Measurements from ENCODE around the gene KRT25.

KRT25 gene

GRCh38 chr17:40755231-40755630, at the start of gene KRT25:
Gene KRT25 (minus strand): TSS chr17:40755331. CDS start chr17:40755271, 60 bp downstream.
- DNase-seq, result no peak

- DNase-seq, result peak; percentile 72
Observed at GRCh38 chr17:40803617-40804082, 48.5 kb upstream of the KRT25 start.

GRCh38 chr17:40801157-40801556, 46.0 kb upstream of the KRT25 start:
- DNase-seq, result no peak

GRCh38 chr17:40800381-40800780, 45.2 kb upstream of the KRT25 start:
- no peak for DNase-seq

GRCh38 chr17:40799859-40800258, 44.7 kb upstream of the KRT25 start, which contains the start of gene KRT28:
Gene KRT28 (minus strand): TSS chr17:40799959. CDS start chr17:40799893, 66 bp downstream.
- no peak for DNase-seq

- DNase-seq, result no peak
Observed at GRCh38 chr17:40796846-40797245, 41.7 kb upstream of the KRT25 start.

GRCh38 chr17:40795019-40795667, 40.0 kb upstream of the KRT25 start:
- no peak for DNase-seq

DNA sequence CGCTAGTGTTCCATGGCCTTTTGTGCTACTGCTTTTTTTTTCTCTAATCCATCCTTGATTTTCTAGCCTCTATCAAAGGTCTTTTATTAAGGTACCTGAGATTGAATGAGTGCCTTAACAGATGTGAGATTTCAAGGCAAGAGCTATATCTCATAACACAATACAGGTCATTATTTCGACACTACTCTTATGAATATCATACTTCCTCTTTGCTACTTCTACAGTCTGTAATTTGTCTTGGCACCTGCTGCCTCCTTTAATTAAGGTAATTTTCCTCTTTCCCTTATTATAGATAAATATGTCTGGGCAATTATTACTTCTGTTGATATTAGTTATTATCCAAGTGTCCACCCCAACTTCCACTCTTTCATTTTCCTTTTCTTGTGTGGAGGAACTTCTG, 39.3 kb upstream of the KRT25 start:
- no peak for DNase-seq

- no peak for DNase-seq
Observed at GRCh38 chr17:40793832-40794231, 38.7 kb upstream of the KRT25 start.

DNA sequence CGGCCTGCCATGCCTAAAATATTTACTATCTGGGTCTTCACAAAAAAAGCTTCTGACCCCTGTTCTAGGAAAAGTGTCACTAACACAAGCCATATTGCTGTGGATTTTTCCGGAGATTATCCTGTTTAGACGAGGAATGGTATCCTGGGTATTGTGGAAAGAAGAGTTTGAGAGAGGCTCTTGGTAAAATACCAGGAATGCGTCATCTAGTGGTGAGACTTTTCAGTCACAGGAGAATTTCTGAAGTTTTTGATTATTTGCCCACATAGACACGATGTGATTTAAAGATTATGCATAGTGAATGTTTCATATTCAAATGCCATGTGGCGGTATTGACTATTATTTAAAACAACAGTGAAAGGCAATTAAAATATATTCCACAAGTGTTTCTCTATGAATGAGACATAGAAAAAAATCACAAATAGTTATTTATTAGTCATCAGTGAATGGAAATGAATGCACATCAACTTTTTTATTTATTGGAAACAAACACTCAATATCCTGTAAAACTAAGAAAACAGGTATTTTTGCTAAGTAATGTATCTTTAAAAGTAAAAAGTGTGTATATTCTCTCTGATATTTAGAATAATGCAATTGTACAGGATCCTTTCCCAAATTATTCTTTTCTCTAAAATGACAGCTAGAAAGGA, 36.8 kb upstream of the KRT25 start:
- peak; percentile 10 for DNase-seq

DNA sequence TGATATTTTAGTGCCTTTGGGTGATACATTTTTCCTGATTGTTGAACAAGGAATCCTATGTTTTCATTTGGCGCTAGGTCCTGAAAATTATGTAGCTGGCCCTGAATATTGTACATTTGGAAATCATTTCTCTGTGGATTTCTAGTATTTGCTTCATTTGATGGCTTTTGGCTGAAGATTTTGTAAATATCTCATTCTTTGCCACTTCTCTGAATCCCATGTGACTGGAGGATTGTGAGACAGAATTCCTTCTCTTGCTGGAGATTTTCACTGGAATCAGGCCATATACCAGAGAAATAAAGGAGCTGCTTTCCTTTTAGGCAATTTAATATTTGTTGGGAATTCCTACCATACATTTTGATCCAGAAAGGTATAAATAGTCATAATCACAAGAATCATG, 36.0 kb upstream of the KRT25 start:
- DNase-seq, result no peak

DNA sequence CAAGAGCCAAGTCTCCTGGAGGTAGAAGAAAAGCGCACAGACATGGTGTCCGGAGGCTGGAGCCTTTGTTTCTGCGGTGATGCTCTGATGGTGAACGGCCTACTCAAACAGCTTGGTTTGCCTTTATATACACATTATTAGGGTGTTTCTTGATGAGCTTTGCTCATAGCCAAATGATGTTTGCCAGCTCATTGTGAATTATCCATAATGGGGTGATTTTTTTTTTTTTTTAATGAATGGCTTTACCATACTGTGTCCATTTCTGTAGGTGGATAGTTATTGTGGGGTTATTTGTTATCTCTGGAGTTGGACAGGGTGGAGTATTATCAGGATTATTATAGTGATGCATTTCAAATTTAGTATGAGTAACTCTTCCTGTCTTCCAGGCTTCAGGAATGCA, 27.3 kb upstream of the KRT25 start, which contains the start of gene KRT27:
Gene KRT27 (minus strand): TSS at position 101 of the 400 bp plus-strand sequence. CDS start 57 bp downstream, at position 44.
- DNase-seq, result no peak

DNA sequence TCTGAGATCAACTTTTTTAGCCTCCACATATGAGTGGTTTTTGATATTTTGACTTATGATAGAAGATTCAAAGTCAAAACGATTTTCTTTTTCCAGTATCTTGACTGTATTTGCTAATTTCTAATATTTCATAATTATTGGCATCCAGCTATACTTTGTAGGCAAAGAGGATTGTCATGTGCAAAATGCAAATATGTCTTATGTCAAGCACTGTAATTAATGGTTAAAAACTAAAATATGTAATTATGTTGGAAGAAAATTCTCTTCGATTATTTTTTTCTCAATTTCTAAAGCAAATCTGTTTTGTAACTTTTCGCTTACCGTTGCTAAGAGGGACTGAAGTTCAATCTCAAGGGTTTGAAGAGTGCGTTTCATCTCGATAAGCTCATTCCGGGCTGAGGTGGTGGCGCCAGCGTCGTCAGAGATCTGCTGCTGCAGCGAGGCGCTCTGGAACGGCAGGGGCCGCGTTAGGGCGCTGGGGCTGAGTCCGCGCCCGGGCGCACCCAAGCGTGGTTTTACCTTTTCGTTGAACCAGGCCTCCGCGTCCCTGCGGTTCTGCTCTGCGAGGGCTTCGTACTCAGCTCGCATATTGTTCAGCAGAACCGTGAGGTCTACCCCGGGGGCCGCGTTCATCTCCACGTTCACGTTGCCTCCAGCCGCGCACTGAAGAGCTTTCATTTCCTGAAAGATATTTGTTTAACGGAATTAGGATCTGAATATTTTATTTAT, 24.2 kb upstream of the KRT25 start:
- DNase-seq, result no peak

GRCh38 chr17:40778461-40778860, 23.3 kb upstream of the KRT25 start:
- no peak for DNase-seq

- no peak for DNase-seq
Observed at GRCh38 chr17:40777971-40778370, 22.8 kb upstream of the KRT25 start.

DNA sequence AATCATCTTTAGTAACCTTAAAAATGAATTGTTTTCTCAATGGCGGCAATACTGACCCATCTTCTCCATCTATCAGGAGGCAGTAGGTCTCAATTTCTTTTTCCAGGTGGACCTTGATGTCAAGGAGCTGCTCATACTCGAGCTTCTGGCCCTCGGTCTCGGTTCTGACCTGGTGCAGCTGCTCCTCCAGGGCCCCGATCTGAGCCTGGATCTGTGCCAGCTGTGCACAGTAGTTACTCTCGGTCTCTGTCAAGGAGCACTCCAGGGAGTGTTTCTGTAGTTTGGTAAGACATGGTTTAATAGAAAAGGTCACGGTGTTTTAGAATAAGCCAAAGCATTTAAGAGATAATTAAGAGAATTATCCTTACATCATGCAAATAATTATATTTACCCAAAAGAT, 22.3 kb upstream of the KRT25 start:
- DNase-seq, result no peak

DNA sequence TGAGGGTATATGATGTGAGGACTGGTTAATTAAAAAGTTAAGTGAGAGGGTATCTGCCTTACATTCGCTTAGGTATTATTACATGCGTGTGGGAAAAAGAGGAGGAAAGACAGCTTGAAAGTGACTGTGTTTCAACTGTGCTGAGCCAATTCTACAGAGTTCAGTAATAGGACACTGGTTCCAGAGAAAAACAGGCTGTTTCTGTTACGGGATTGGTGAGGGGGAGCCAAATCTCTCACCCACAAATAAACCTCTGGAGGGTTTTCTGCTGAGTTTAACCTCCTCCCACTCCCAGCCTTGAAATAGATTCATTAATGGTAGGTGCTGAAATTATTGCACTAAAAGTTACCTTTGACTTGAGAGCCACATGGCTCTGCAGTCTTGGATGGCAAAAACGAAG, 20.8 kb upstream of the KRT25 start:
- DNase-seq, result no peak

DNA sequence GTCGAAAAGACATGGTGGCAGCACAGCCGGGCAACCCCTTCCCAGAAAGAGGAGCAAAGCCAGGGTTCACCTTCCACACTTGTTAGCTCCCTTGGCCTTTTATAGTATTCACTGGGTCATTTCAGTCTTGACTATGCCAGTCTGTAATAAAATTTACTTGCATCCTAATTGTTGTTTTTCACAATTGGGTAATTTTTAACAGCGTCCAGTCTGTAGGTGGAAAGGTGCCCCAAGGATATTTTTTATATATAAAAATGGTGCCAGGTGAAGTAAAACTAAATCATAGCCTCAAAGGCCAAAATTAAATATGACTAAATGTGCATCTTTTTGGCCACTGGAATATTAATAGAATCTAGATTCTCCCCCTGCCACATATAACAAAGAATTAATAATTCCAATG, 17.0 kb upstream of the KRT25 start, which contains the start of gene KRT26:
Gene KRT26 (minus strand): TSS at position 101 of the 400 bp plus-strand sequence. CDS start 88 bp downstream, at position 13.
- DNase-seq, result no peak

GRCh38 chr17:40765657-40766056, 10.5 kb upstream of the KRT25 start:
- DNase-seq, result no peak

GRCh38 chr17:40763752-40764151, 8.6 kb upstream of the KRT25 start:
- no peak for DNase-seq

DNA sequence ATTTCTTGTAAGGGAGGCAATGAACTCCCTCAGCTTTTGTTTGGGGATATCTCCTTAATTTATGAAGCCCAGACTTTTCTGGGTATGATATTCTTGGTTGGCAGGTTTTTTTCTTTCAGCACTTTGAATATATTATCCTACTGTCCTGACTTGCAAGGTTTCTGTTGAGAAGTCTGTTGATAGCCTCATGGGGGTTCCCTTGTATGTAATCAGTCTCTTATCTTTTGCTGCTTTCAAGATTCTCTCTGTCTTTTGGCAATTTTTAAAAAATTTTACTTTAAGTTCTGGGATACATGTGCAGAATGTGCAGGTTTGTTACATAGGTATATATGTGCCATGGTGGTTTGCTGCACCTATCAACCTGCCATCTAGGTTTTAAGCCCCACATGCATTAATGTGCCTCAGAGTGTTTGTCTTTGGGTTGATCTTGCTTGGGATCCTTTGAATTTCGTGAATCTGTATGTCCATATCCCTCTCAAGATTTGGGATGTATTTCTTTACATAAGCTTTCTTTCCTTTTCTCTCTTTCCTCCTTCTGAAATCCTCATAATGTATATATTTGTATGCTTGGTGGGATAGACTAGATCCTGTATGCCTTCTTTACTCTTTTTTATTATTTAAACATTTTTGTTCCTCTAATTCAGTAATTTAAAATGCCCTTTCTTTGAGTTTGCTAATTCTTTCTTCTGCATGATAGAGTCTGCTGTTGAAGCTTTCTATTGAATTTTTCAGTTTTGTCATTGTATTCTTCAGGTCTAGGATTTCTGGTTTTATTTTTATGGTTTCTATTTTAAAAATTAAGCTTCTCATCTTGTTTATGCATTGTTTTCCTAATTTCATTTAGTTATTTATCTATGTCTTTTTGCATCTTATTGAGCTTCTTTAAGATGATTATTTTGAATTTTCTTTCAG, 5.2 kb upstream of the KRT25 start:
- no peak for DNase-seq

- DNase-seq, result no peak
Observed at GRCh38 chr17:40753804-40754203, 1.3 kb downstream of the KRT25 start.

DNA sequence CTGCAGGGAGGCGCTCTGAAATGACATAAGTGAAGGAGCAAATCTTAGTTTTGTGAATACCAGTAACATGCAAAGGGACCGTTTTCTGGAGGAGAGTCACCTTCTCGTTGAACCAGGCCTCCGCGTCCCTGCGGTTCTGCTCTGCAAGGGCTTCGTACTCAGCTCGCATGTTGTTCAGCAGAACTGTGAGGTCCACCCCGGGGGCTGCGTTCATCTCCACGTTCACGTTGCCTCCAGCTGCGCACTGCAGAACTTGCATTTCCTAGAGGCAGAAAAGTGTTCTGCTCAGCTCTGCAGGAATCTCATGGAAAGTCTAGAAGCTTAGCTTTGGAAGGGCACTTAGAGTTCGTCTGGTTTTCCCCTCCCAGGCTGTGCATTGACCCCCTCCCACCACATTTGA, 4.1 kb downstream of the KRT25 start:
- DNase-seq, result no peak

Measured in hematopoietic multipotent progenitor cell treated with erythropoietin and hydrocortisone succinate and interleukin-3 and kit ligand, for 8 days (in vitro differentiated cells).